ENCODE results near the gene TTC28.

The TTC28 gene

DNA sequence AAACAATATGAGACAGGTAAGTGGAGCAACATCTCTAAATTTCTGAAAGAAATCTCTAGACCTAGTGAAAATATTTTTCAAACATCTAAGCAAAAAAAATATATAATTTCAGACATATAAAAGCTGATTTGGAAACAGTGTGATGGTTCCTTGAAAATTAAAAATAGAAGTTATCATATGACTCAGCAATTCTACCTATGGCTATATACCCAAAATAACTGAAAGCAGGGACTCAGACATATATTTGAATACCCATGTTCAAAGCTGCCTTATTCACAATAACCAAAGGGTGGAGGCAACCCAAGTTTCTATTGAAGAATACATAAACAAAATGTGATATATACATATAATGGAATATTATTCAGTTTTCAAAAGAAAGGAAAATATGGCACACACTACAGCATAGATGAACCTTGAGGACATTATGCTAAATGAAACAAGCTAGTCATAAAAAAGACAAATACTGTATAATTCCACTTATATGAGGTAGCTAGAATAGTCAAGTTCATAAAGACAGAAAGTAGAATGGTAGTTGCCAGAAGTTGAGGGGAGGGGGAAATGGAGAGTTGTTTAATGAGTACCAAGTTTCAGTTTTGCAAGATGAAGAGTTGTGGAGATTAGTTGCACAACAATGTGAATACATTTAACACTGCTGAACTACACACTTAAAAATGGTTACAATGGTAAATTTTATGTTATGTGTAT is 300.4 kb downstream of the TTC28 start:
- TF ChIP-seq TAF1 (IDR thresholded peaks at IDR 0.05; ENCODE audit: low read depth) = no peak
- TF ChIP-seq TCF12 (IDR thresholded peaks at IDR 0.05; ENCODE audit: low read depth) = no peak
- no peak for TF ChIP-seq ZBTB7A (IDR thresholded peaks at IDR 0.05; ENCODE audit: low read depth)
- TF ChIP-seq, protein P1, sequence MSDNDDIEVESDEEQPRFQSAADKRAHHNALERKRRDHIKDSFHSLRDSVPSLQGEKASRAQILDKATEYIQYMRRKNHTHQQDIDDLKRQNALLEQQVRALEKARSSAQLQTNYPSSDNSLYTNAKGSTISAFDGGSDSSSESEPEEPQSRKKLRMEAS (IDR thresholded peaks at IDR 0.05) = no peak
- TF ChIP-seq, protein P2, sequence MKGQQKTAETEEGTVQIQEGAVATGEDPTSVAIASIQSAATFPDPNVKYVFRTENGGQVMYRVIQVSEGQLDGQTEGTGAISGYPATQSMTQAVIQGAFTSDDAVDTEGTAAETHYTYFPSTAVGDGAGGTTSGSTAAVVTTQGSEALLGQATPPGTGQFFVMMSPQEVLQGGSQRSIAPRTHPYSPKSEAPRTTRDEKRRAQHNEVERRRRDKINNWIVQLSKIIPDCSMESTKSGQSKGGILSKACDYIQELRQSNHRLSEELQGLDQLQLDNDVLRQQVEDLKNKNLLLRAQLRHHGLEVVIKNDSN (IDR thresholded peaks at IDR 0.05) = no peak
- no peak for TF ChIP-seq CREB1 (IDR thresholded peaks at IDR 0.05; ENCODE audit: low read depth)
- TF ChIP-seq YY1 (IDR thresholded peaks at IDR 0.05; ENCODE audit: low read depth) = no peak
- no peak for TF ChIP-seq NFIC (IDR thresholded peaks at IDR 0.05)

DNA sequence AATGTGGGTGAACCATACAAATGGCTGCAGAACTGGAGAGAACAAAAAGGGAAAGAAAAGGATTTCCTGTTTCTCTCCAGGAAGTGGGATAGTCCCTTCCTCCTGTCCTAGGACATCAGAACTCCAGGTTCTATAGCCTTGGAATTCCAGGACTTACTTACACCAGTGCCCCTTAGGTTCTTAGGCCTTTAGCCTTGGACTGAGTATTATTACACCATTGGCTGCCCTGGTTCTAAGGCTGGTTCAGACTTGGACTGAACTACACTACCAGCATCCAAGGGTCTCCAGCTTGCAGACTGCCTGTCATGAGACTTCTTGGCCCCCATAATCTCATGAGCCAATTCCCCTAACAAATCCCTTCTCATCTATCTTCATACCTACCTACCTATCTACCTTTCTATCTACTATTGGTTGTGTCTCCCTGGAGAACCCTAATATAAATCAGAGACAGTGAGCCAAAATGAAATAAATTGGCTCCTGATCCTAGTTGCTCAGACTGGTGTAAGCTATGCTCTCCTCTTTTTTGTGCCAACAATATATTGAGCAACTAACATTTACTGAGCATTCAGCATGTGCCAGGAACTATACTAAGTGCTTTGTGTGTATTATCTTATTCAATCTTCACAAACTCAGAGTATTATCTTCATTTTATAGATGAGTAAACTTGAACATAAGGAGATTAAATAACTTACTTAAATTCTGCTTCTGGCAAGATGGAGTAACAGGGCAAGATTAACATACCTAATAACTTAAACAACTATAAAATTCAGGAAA is 303.7 kb downstream of the TTC28 start:
- TF ChIP-seq RAD21 (IDR thresholded peaks at IDR 0.05; ENCODE audit: low read depth) (no peak), TCF12 (IDR thresholded peaks at IDR 0.05; ENCODE audit: low read depth) (no peak), TAF1 (IDR thresholded peaks at IDR 0.05; ENCODE audit: low read depth) (no peak), EGR1 (IDR thresholded peaks at IDR 0.05) (no peak), EP300 (IDR thresholded peaks at IDR 0.05; ENCODE audit: borderline replicate concordance) (no peak), YY1 (IDR thresholded peaks at IDR 0.05; ENCODE audit: low read depth) (no peak), ZBTB7A (IDR thresholded peaks at IDR 0.05; ENCODE audit: low read depth) (no peak), NFIC (IDR thresholded peaks at IDR 0.05) (no peak), TEAD4 (IDR thresholded peaks at IDR 0.05) (no peak), FOXM1 (IDR thresholded peaks at IDR 0.05; ENCODE audit: borderline replicate concordance, low read depth) (no peak), CREB1 (IDR thresholded peaks at IDR 0.05; ENCODE audit: low read depth) (no peak), CEBPB (IDR thresholded peaks at IDR 0.05) (no peak)
- TF ChIP-seq, protein P3, sequence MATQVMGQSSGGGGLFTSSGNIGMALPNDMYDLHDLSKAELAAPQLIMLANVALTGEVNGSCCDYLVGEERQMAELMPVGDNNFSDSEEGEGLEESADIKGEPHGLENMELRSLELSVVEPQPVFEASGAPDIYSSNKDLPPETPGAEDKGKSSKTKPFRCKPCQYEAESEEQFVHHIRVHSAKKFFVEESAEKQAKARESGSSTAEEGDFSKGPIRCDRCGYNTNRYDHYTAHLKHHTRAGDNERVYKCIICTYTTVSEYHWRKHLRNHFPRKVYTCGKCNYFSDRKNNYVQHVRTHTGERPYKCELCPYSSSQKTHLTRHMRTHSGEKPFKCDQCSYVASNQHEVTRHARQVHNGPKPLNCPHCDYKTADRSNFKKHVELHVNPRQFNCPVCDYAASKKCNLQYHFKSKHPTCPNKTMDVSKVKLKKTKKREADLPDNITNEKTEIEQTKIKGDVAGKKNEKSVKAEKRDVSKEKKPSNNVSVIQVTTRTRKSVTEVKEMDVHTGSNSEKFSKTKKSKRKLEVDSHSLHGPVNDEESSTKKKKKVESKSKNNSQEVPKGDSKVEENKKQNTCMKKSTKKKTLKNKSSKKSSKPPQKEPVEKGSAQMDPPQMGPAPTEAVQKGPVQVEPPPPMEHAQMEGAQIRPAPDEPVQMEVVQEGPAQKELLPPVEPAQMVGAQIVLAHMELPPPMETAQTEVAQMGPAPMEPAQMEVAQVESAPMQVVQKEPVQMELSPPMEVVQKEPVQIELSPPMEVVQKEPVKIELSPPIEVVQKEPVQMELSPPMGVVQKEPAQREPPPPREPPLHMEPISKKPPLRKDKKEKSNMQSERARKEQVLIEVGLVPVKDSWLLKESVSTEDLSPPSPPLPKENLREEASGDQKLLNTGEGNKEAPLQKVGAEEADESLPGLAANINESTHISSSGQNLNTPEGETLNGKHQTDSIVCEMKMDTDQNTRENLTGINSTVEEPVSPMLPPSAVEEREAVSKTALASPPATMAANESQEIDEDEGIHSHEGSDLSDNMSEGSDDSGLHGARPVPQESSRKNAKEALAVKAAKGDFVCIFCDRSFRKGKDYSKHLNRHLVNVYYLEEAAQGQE (IDR thresholded peaks at IDR 0.05; ENCODE audit: low read depth) = no peak
- TF ChIP-seq, protein P2 (IDR thresholded peaks at IDR 0.05) = no peak
- TF ChIP-seq, protein P1 (IDR thresholded peaks at IDR 0.05) = no peak

DNA sequence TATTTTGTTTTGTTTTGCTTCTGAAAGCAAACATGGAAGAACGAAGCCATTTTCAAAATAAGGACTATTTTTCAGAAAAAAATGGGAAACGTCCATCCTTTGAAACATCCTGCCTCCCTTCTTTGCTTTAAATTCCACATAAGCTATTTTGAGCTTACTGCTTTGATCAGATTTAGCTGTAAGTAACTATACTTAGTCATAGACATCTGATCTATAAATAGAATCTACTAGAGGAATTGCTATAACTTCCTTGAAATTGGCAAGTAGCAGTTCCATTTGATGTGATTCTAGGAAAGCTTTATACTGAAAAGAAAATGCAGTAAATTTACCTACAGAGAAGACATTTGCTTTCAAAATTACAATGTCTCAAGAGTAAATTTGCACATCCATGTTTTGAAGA is 305.8 kb downstream of the TTC28 start:
- TF ChIP-seq YY1 (IDR thresholded peaks at IDR 0.05; ENCODE audit: low read depth) (no peak), TAF1 (IDR thresholded peaks at IDR 0.05; ENCODE audit: low read depth) (no peak), CEBPB (IDR thresholded peaks at IDR 0.05) (no peak), RAD21 (IDR thresholded peaks at IDR 0.05; ENCODE audit: low read depth) (no peak), EP300 (IDR thresholded peaks at IDR 0.05; ENCODE audit: borderline replicate concordance) (no peak), FOXM1 (IDR thresholded peaks at IDR 0.05; ENCODE audit: borderline replicate concordance, low read depth) (no peak), TCF12 (IDR thresholded peaks at IDR 0.05; ENCODE audit: low read depth) (no peak), CREB1 (IDR thresholded peaks at IDR 0.05; ENCODE audit: low read depth) (no peak), TEAD4 (IDR thresholded peaks at IDR 0.05) (no peak), EGR1 (IDR thresholded peaks at IDR 0.05) (no peak)
- TF ChIP-seq, protein P2 (IDR thresholded peaks at IDR 0.05) = no peak
- TF ChIP-seq, protein P3 (IDR thresholded peaks at IDR 0.05; ENCODE audit: low read depth) = no peak
- TF ChIP-seq, protein P1 (IDR thresholded peaks at IDR 0.05) = no peak

DNA sequence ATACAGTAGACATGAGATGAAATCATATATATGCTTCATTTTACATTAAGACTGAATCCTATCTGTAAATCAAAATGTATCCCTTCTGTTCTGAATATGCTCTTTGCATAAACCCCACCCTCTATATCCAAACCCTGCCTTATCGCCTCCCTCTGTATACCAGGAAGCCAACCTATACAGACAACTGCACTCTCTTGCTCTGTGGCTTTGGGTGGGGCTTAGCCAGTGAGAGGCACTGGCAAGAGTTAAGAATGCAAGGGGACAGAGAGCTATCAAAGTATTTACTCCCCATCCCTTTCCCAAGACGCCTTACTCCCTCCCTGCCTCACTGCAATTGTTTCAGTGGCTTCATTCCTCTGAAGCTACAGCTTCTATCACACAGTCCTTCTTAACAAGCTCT is 309.8 kb downstream of the TTC28 start:
- TF ChIP-seq EP300 (IDR thresholded peaks at IDR 0.05; ENCODE audit: borderline replicate concordance) = no peak
- no peak for TF ChIP-seq CREB1 (IDR thresholded peaks at IDR 0.05; ENCODE audit: low read depth)
- TF ChIP-seq TCF12 (IDR thresholded peaks at IDR 0.05; ENCODE audit: low read depth) = no peak
- TF ChIP-seq, protein P1 (IDR thresholded peaks at IDR 0.05) = no peak
- TF ChIP-seq RAD21 (IDR thresholded peaks at IDR 0.05; ENCODE audit: low read depth) = no peak
- no peak for TF ChIP-seq FOXM1 (IDR thresholded peaks at IDR 0.05; ENCODE audit: borderline replicate concordance, low read depth)
- TF ChIP-seq, protein P2 (IDR thresholded peaks at IDR 0.05) = no peak
- no peak for TF ChIP-seq TAF1 (IDR thresholded peaks at IDR 0.05; ENCODE audit: low read depth)
- TF ChIP-seq, protein P3 (IDR thresholded peaks at IDR 0.05; ENCODE audit: low read depth) = no peak
- TF ChIP-seq CEBPB (IDR thresholded peaks at IDR 0.05) = no peak
- no peak for TF ChIP-seq TEAD4 (IDR thresholded peaks at IDR 0.05)
- no peak for TF ChIP-seq NFIC (IDR thresholded peaks at IDR 0.05)
- no peak for TF ChIP-seq ZBTB7A (IDR thresholded peaks at IDR 0.05; ENCODE audit: low read depth)
- no peak for TF ChIP-seq YY1 (IDR thresholded peaks at IDR 0.05; ENCODE audit: low read depth)
